K562 (cell line): ENCODE results near the gene FGFR4. TPM values are rescaled to one million over a fixed set of nuclear protein-coding genes. Genes with fewer than 3 reads are reported as not detected.

Experiments used
- ATAC-seq: fragments of 200-7000 bp; cut with Tn5 transposase; 3 replicates; pipeline ENCODE4 v1.9.1; 2020; ENCODE audit warnings: moderate library complexity
- BruUV-seq: library from RNA; stranded (reverse); fragments of 400-500 nt; replicated peaks from 2 replicates; lab custom pipeline; 2021; lab: Mats Ljungman, UMichigan
- CTCF ChIA-PET: fragments of 300-600 bp; formaldehyde crosslinking; extraction: SDS; loops from one replicate; lab custom pipeline; 2021; ENCODE audit warnings: low intra/inter-chr PET ratio; lab: Yijun Ruan, JAX
- POLR2A ChIA-PET: fragments of 300-600, 350-650 bp; sonication (Branson Sonifier 250); formaldehyde crosslinking; extraction: SDS; loops from one replicate; lab custom pipeline; 2021; ENCODE audit warnings: antibody characterized with exemption, inconsistent platforms; lab: Yijun Ruan, JAX
- DNase-seq, 4 experiments: peaks; one replicate each; pipeline versions ENCODE4 v3.0.0 to v3.0.0-alpha.2; 2011 to 2018; ENCODE audit warnings: low spot score in 3 of 4, mixed read lengths in 3 of 4; ENCODE audit errors: extremely low read depth in 1 of 4
- FAIRE-seq: peaks from 2 replicates; lab custom pipeline; 2011; peaks lifted over from hg19 to GRCh38; lab: Jason Lieb, UNC
- H2AFZ ChIP-seq: 2 replicates; pipeline ENCODE4 v1.6.0; 2011; ENCODE audit warnings: low read depth, low read length, control low read depth, inconsistent platforms
- H3K27ac ChIP-seq: fragments of 200-600 bp; 3 replicates; pipeline ENCODE4 v1.8.0; 2011; ENCODE audit warnings: low read depth, mild to moderate bottlenecking, control low read depth, inconsistent platforms, low read length, moderate library complexity, mixed read lengths; ENCODE audit errors: extremely low read depth
- H3K27me3 ChIP-seq, 2 experiments: fragments of 300-600 bp in 1 of 2; 2 replicates in 1 of 2; 3 replicates in 1 of 2; pipeline versions ENCODE4 v1.6.0 to v1.8.0; 2011; ENCODE audit warnings: inconsistent platforms in 2 of 2, low read length in 2 of 2, mild to moderate bottlenecking in 1 of 2, mixed read lengths in 1 of 2, moderate library complexity in 1 of 2; ENCODE audit not compliant: control insufficient read depth in 2 of 2, insufficient read depth in 2 of 2
- H3K36me3 ChIP-seq: fragments of 300-600 bp; 3 replicates; pipeline ENCODE4 v1.8.0; 2011; ENCODE audit warnings: mild to moderate bottlenecking, low read length, inconsistent platforms; ENCODE audit not compliant: control insufficient read depth, insufficient read depth
- H3K4me1 ChIP-seq, 2 experiments: fragments of 200-600 bp in 1 of 2; replicated peaks in 1 of 2; 2 replicates in 1 of 2; 3 replicates in 1 of 2; pipeline versions ENCODE4 v1.5.1 to v1.8.0; 2011; ENCODE audit warnings: inconsistent platforms in 2 of 2, low read length in 2 of 2, mild to moderate bottlenecking in 1 of 2, mixed read lengths in 1 of 2, moderate library complexity in 1 of 2; ENCODE audit not compliant: control insufficient read depth in 2 of 2, insufficient read depth in 2 of 2
- H3K4me2 ChIP-seq: 2 replicates; pipeline ENCODE4 v1.6.1; 2011; ENCODE audit warnings: low read length, control low read depth, inconsistent platforms, mixed read lengths; ENCODE audit not compliant: insufficient read depth
- H3K4me3 ChIP-seq: fragments of 200-600 bp; sonication (generic), shearing (Covaris generic); 2 replicates; pipeline ENCODE4 v1.5.1; 2016; ENCODE audit warnings: control low read depth, inconsistent platforms
- H3K79me2 ChIP-seq: fragments of 200-600 bp; 3 replicates; pipeline ENCODE4 v1.8.0; 2011; ENCODE audit warnings: low read length, inconsistent platforms; ENCODE audit not compliant: control insufficient read depth, insufficient read depth
- H3K9ac ChIP-seq, 2 experiments: 2 replicates each; pipeline versions ENCODE4 v1.6.0 to v1.6.1; 2011; ENCODE audit warnings: low read depth in 2 of 2, low read length in 2 of 2, control low read depth in 1 of 2, inconsistent platforms in 1 of 2, mild to moderate bottlenecking in 1 of 2, mixed read lengths in 1 of 2; ENCODE audit not compliant: insufficient read depth in 1 of 2
- H3K9me1 ChIP-seq: one replicate; pipeline ENCODE4 v1.6.0; 2011; ENCODE audit warnings: inconsistent platforms, mild to moderate bottlenecking, low read length, moderate library complexity; ENCODE audit not compliant: control insufficient read depth, insufficient read depth
- H3K9me3 ChIP-seq: replicated peaks from 2 replicates; pipeline ENCODE4 v1.5.1; 2011; ENCODE audit warnings: low read depth, low read length, inconsistent platforms; ENCODE audit not compliant: control insufficient read depth, insufficient read depth
- H4K20me1 ChIP-seq: replicated peaks from 2 replicates; pipeline ENCODE4 v1.6.1; 2011; ENCODE audit warnings: low read length, inconsistent platforms, mixed read lengths; ENCODE audit not compliant: control insufficient read depth, insufficient read depth
- ARID1B ChIP-seq: fragments of 450-650 bp; IDR thresholded peaks from 2 replicates; pipeline ENCODE4 v1.6.1; 2016; ENCODE audit warnings: antibody characterized with exemption, mild to moderate bottlenecking, inconsistent platforms
- ATF7 ChIP-seq: fragments of 450-650 bp; IDR thresholded peaks from 2 replicates; pipeline ENCODE4 v1.7.1; 2014; ENCODE audit warnings: mild to moderate bottlenecking, moderate library complexity
- C11orf30 ChIP-seq: fragments of 450-650 bp; IDR thresholded peaks from 2 replicates; pipeline ENCODE4 v1.6.1; 2016; ENCODE audit warnings: low read depth, mild to moderate bottlenecking
- ESRRB ChIP-seq: fragments of 250-450 bp; sonication (Bioruptor Pico); IDR thresholded peaks from 2 replicates; pipeline ENCODE4 v1.5.0; 2020; ENCODE audit warnings: mild to moderate bottlenecking, moderate library complexity, borderline replicate concordance
- FOXA3 ChIP-seq, 2 experiments: fragments of 450-650 bp in 1 of 2; sonication (generic) in 1 of 2; formaldehyde crosslinking; IDR thresholded peaks in 1 of 2; conservative IDR thresholded peaks in 1 of 2; 2 replicates each; pipeline versions ENCODE4 v1.4.0 to v1.8.0; 2020 to 2022; ENCODE audit warnings: mild to moderate bottlenecking in 2 of 2, missing genetic modification reagents in 1 of 2
- IRF9 ChIP-seq: fragments of 450-650 bp; IDR thresholded peaks from 2 replicates; pipeline ENCODE4 v1.6.1; 2016; ENCODE audit warnings: missing biosample characterization, missing genetic modification characterization
- MAFG ChIP-seq: fragments of 450-650 bp; conservative IDR thresholded peaks from 2 replicates; pipeline ENCODE4 v1.6.1; 2016; ENCODE audit warnings: missing genetic modification characterization, missing compliant biosample characterization
- NFE2 ChIP-seq: IDR thresholded peaks from 2 replicates; pipeline ENCODE4 v1.6.1; 2014; ENCODE audit warnings: antibody characterized with exemption, low read depth
- PHTF2 ChIP-seq: fragments of 250-450 bp; sonication (Bioruptor Pico); IDR thresholded peaks from 2 replicates; pipeline ENCODE4 v1.5.0; 2021; ENCODE audit warnings: mild to moderate bottlenecking
- POLR3A ChIP-seq: IDR thresholded peaks from 2 replicates; pipeline ENCODE4 v1.6.1; 2011; ENCODE audit warnings: borderline replicate concordance, mild to moderate bottlenecking, moderate library complexity; ENCODE audit not compliant: insufficient read length, insufficient read depth; ENCODE audit errors: extremely low read depth
- SMARCA4 ChIP-seq: fragments of 450-650 bp; IDR thresholded peaks from 2 replicates; pipeline ENCODE4 v1.6.1; 2016
- SRF ChIP-seq, 2 experiments: fragments of 250-450, 450-650 bp in 1 of 2; sonication (Bioruptor Pico) in 1 of 2; sonication (generic) in 1 of 2; formaldehyde crosslinking; IDR thresholded peaks; 2 replicates each; pipeline versions ENCODE4 v1.5.0 to v1.5.1; 2020 to 2022; ENCODE audit warnings: mild to moderate bottlenecking in 1 of 2, missing genetic modification reagents in 1 of 2
- ZBTB1 ChIP-seq: sonication (generic); formaldehyde crosslinking; IDR thresholded peaks from 2 replicates; pipeline ENCODE4 v1.8.1; 2023; ENCODE audit warnings: missing genetic modification reagents, low read depth, mild to moderate bottlenecking, borderline replicate concordance
- ZEB2 ChIP-seq: fragments of 450-650 bp; IDR thresholded peaks from 2 replicates; pipeline ENCODE4 v1.6.1; 2016
- ZFX ChIP-seq: sonication (generic); formaldehyde crosslinking; IDR thresholded peaks from 2 replicates; pipeline ENCODE4 v1.8.0; 2022; ENCODE audit warnings: mild to moderate bottlenecking, missing genetic modification reagents, moderate library complexity
- ZKSCAN1 ChIP-seq: fragments of 150-350 bp; IDR thresholded peaks from 2 replicates; pipeline ENCODE4 v1.6.1; 2016; ENCODE audit warnings: low read depth, low read length
- WGBS: fragments of 100-300 bp; shearing (Covaris generic); methylation state at CpG from one replicate; pipeline ENCODE4 v1.1.6; 2016; ENCODE audit warnings: low coverage, mixed read lengths; ENCODE audit not compliant: insufficient coverage; ENCODE audit errors: missing lambda C conversion rate; 5-methylcytosine and 5-hydroxymethylcytosine counted together
- in situ Hi-C: fragments of 300-500 bp; cut with MboI; formaldehyde crosslinking; loops from 4 replicates; pipeline ENCODE4 v1.15.0; 2018; ENCODE audit warnings: inconsistent platforms, mixed read lengths
- intact Hi-C: fragments of 100-400 bp; cut with micrococcal nuclease; formaldehyde crosslinking; loops from 2 replicates; pipeline ENCODE4 v1.14.2; 2022
- polyA plus RNA-seq, 8 experiments: library from polyadenylated mRNA; depleted of rRNA in 4 of 8; stranded (reverse) in 5 of 8; unstranded in 3 of 8; fragments of >200 nt; fragmentation: Nextera tagmentation in 2 of 8; fragmentation: Illumina TruSeq in 1 of 8; extraction: Ambion mirVana in 2 of 8; extraction: Trizol in 1 of 8; gene quantifications; 2 replicates each; pipeline versions ENCODE4 v1.2.1 to v1.2.3, GENCODE V29; 2011 to 2014; ENCODE audit warnings: inconsistent platforms in 1 of 8, missing spikeins in 1 of 8
- total RNA-seq, 7 experiments: library from RNA; depleted of rRNA in 6 of 7; stranded (reverse); fragments of >200 nt in 6 of 7; fragmentation: Illumina TruSeq in 2 of 7; extraction: Trizol in 2 of 7; gene quantifications; 2 replicates each; pipeline versions ENCODE4 v1.2.1 to v1.2.3, GENCODE V29; 2011 to 2021; ENCODE audit warnings: low replicate concordance in 1 of 7
- TF ChIP-seq, protein P1 (sequence below): fragments of 200-400 bp; formaldehyde crosslinking; IDR thresholded peaks from 2 replicates; pipeline ENCODE4 v1.6.1; 2017; ENCODE audit warnings: mild to moderate bottlenecking, low read depth, low read length, moderate library complexity
- TF ChIP-seq, protein P2 (sequence below): fragments of 450-650 bp; IDR thresholded peaks from 2 replicates; pipeline ENCODE4 v1.6.1; 2016

FGFR4 gene
- total and polyA plus RNA-seq, 9 of the 15 experiments (the other 6 are each of a cell fraction or from before 2014, with no cell fraction given), result 0.76 to 35.4 (median 7.5) TPM

DNA sequence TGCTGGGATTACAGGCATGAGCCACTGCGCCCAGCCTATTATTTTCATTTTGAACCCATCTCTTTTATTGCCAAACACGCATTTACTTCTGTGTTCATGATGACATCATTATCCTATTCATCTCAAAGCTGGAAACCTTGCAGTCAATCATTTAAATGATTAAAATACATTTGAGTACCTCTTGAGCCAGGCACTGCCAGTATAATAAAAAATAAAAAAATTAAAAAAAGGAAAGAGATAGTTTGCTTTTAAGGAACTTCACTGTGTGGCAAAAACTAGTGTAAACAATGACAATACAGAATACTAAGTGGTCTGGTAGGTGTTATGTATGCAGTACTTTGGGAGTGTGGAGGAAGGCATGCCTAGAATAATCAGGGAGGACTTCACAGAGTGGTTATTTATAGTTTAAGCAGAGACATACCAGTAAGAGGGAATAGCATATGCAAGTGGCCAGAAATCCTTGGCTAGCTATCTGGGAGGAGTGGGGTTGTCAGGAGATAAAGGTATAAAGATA, 55.4 kb downstream of the FGFR4 start:
- no peak overlapping the region for H3K4me2 ChIP-seq
- ATAC-seq, result peak; percentile 73
- peaks cover 0 to 2% of the 10 kb centered on the region in 2 experiments; a peak in 2 of 5 replicates for H3K4me1 ChIP-seq
- H3K4me3 ChIP-seq, result no peak overlapping the region
- 0 out of 2 replicates have a peak, but pooled peaks cover 3% of the 10 kb centered on the region for H4K20me1 ChIP-seq
- no peak for DNase-seq
- WGBS, result 85% methylated on average over 2 of the region's 2 CpGs
- no peak overlapping the region for H3K9ac ChIP-seq
- FAIRE-seq, result no peak
- no peaks in the 10 kb centered on the region for H3K9me3 ChIP-seq
- in situ Hi-C loops (no loop called here), intact Hi-C loops (no loop called here)
- peaks cover 80% of the 10 kb centered on the region for H3K36me3 ChIP-seq
- no TSS peak for BruUV-seq
- peaks cover 75% of the 10 kb centered on the region for H3K79me2 ChIP-seq
- CTCF ChIA-PET, result no interaction called here
- no peaks in the 10 kb centered on the region for H3K27me3 ChIP-seq
- POLR2A ChIA-PET, result interaction anchor here (1.1 kb wide), 1 partner anchor 11 kb away, joined by 3 read pairs; no protein-coding TSS in a partner anchor
- H3K9me1 ChIP-seq, result no peaks in the 10 kb centered on the region
- 0 out of 3 replicates have a peak overlapping the region, but pooled peaks have one; percentile 11 for H3K27ac ChIP-seq
- H2AFZ ChIP-seq, result no peak overlapping the region
- TF ChIP-seq, protein P1, sequence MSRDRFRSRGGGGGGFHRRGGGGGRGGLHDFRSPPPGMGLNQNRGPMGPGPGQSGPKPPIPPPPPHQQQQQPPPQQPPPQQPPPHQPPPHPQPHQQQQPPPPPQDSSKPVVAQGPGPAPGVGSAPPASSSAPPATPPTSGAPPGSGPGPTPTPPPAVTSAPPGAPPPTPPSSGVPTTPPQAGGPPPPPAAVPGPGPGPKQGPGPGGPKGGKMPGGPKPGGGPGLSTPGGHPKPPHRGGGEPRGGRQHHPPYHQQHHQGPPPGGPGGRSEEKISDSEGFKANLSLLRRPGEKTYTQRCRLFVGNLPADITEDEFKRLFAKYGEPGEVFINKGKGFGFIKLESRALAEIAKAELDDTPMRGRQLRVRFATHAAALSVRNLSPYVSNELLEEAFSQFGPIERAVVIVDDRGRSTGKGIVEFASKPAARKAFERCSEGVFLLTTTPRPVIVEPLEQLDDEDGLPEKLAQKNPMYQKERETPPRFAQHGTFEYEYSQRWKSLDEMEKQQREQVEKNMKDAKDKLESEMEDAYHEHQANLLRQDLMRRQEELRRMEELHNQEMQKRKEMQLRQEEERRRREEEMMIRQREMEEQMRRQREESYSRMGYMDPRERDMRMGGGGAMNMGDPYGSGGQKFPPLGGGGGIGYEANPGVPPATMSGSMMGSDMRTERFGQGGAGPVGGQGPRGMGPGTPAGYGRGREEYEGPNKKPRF, result no peak
- TF ChIP-seq FOXA3 (CRISPR knock-in tag; conservative IDR thresholded peaks at IDR 0.05 in 1 of 2, IDR thresholded peaks at IDR 0.05 in 1 of 2) (peak in 1 of 2 experiments; percentile 37; a peak in 1 of 4 replicates), C11orf30 (peak; percentile 26; the same call in 1 of the 2 replicates), SMARCA4 (peak; percentile 29; the same call in 1 of the 2 replicates), SRF (CRISPR knock-in tag; IDR thresholded peaks at IDR 0.05) (no peak), ZKSCAN1 (no peak), IRF9 (tag) (no peak), ZBTB1 (CRISPR knock-in tag) (no peak), ZFX (CRISPR knock-in tag) (no peak), PHTF2 (CRISPR knock-in tag) (no peak), POLR3A (no peak), ZEB2 (no peak), ESRRB (CRISPR knock-in tag) (no peak), ARID1B (0 out of 2 replicates have a peak, but pooled peaks have one; percentile 15), ATF7 (peak; percentile 36; the same call in 1 of the 2 replicates), NFE2 (0 out of 2 replicates have a peak, but pooled peaks have one; percentile 19), MAFG (peak; percentile 28; the same call in 1 of the 2 replicates)
- TF ChIP-seq, protein P2, sequence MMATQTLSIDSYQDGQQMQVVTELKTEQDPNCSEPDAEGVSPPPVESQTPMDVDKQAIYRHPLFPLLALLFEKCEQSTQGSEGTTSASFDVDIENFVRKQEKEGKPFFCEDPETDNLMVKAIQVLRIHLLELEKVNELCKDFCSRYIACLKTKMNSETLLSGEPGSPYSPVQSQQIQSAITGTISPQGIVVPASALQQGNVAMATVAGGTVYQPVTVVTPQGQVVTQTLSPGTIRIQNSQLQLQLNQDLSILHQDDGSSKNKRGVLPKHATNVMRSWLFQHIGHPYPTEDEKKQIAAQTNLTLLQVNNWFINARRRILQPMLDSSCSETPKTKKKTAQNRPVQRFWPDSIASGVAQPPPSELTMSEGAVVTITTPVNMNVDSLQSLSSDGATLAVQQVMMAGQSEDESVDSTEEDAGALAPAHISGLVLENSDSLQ, result peak; percentile 19; the same call in 1 of the 2 replicates
